Heart right ventricle (tissue), 16 donors: ENCODE measurements around the gene GRK5. TPM values are rescaled to one million over a fixed set of nuclear protein-coding genes. Genes with fewer than 3 reads are reported as not detected.

Source experiments
- ATAC-seq, 8 donors: fragments of 200-7000 bp; cut with Tn5 transposase; one replicate each; pipeline ENCODE4 v1.9.1; 2020; ENCODE audit warnings: mild to moderate bottlenecking in 8 of 8, moderate library complexity in 8 of 8, moderate number of reproducible peaks in 1 of 8
- DNase-seq, 2 donors: peaks; one replicate each; pipeline ENCODE4 v3.0.0-alpha.2; 2020
- H3K27ac ChIP-seq, 10 donors: fragments of 200-600 bp; sonication (generic) in 2 of 10; one replicate each; pipeline versions ENCODE4 v1.5.0 to v1.8.0; 2020 to 2022; ENCODE audit warnings: mild to moderate bottlenecking in 3 of 10
- H3K27me3 ChIP-seq, 7 donors: fragments of 200-600 bp; one replicate each; pipeline ENCODE4 v1.8.0; 2021 to 2022; ENCODE audit warnings: mild to moderate bottlenecking in 2 of 7
- H3K36me3 ChIP-seq, 9 donors: fragments of 200-600 bp; sonication (generic) in 1 of 9; one replicate each; pipeline versions ENCODE4 v1.5.0 to v1.8.0; 2020 to 2022; ENCODE audit warnings: mild to moderate bottlenecking in 2 of 9
- H3K4me1 ChIP-seq, 9 donors: fragments of 200-600 bp; sonication (generic) in 1 of 9; one replicate each; pipeline versions ENCODE4 v1.5.0 to v1.8.0; 2020 to 2022; ENCODE audit warnings: mild to moderate bottlenecking in 4 of 9
- H3K4me3 ChIP-seq, 10 donors: fragments of 200-600 bp; sonication (generic) in 2 of 10; one replicate each; pipeline versions ENCODE4 v1.5.0 to v1.8.0; 2020 to 2022; ENCODE audit warnings: mild to moderate bottlenecking in 7 of 10, moderate library complexity in 2 of 10
- H3K9me3 ChIP-seq, 11 donors: fragments of 200-600 bp in 10 of 11; sonication (generic) in 2 of 11; one replicate each; pipeline versions ENCODE4 v1.5.0 to v1.8.0; 2013 to 2022; ENCODE audit warnings: mild to moderate bottlenecking in 2 of 11, control low read depth in 1 of 11, moderate library complexity in 1 of 11
- WGBS, 2 donors: extraction: QIAGEN DNeasy Blood & Tissue Kit; methylation state at CpG; one replicate each; pipeline ENCODE4 v1.1.7; 2013; ENCODE audit warnings: inconsistent platforms in 1 of 2; 5-methylcytosine and 5-hydroxymethylcytosine counted together
- intact Hi-C, 10 donors: fragments of 100-400 bp; cut with DNase I; formaldehyde crosslinking; loops; one replicate each; pipeline versions ENCODE4 v1.11.1 to v1.14.2; 2022
- polyA plus RNA-seq, 2 donors: library from polyadenylated mRNA; stranded (reverse); fragments of 200-250 nt; gene quantifications; one replicate each; pipeline ENCODE4 v1.2.3, GENCODE V29; 2013
- total RNA-seq, 10 donors: library from RNA; stranded (reverse); fragmentation: NEBNext Ultra II Directional in 3 of 10; extraction: Animal tissue kit (Norgen Biotek cat#: 25700) in 3 of 10; gene quantifications; one replicate each; pipeline versions ENCODE4 v1.2.1 to v1.2.4, GENCODE V29; 2021 to 2023
- TF ChIP-seq, protein P1 (sequence below), 9 donors: fragments of 200-600 bp; sonication (generic) in 2 of 9; IDR thresholded peaks; one replicate each; pipeline versions ENCODE4 v1.5.0 to v1.8.0; 2021 to 2022; ENCODE audit warnings: antibody characterized with exemption in 9 of 9, mild to moderate bottlenecking in 5 of 9, moderate library complexity in 1 of 9
- donor health status: Arrhythmogenic right ventricular cardiomyopathy.
- donor health status: ischemic (EF 13 %, LVEDD 7.1; RV severe dilation, severe dysfunction).
- donor health status: healthy with polysubstance abuse.
- donor health status: DM: no; HTN: yes; CAD: no.
- donor health status: DM: no; HTN: no; CAD: no.
- donor health status: ischemic (EF 25% LVEDD 6.9; RV normal size, moderate dysfunction).
- donor health status: ischemic (EF 25% LVEDD 5.7; RV mildly dilated, moderate dysfunction).
- donor health status: healthy.
- donor health status: DM: yes; HTN: yes; CAD: no.
- donor health status: Ischemic cardiomyopathy.
- donor health status: ischemic (EF 35%, LVEDD 5.7; RV mildly dilated, moderate dysfunction).
- donor health status: nonischemic (EF 11% LVEDD 7.7; RV severe dilation, severe dysfunction).
- donor health status: DM: yes; HTN: yes; CAD: no.
- donor health status: PGD.
- donor health status: ischemic (EF 29% LVEDD 5.4; RV normal size, mild dysfunction).
- donor health status: nonischemic (EF 23%, LVEDD 6.1; RV moderate dilation, normal function).

Gene GRK5
- total and polyA plus RNA-seq, 12 donors = 11.8 to 80.5 (median 26.6) TPM

DNA sequence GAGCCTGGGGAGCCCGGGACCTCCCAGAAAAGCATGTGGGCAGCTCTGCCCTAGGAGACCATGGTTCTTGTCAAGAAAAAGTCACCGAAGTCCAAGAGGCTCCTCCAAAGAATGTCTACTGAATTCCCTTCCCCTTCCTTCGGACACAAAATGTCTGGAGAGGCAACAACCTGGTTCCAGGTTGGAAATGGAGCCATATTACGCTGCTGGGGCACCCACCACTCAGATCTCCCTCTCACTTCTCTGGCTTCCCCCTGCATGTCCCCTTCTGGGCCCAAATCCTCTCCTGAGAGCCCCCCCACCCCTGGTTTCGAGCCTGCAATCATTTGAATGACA is 282.6 kb downstream of the GRK5 start:
- intact Hi-C loops = loop anchor here in 4 of 10 donors (2.0 to 5.0 kb wide), 3 partner anchors 288 to 293 kb away; no protein-coding TSS in a partner anchor
- Histone ChIP-seq H3K4me3 (peak overlapping the region in 7 of 10 donors; percentile 16 to 42 (median 22)), H3K4me1 (peaks cover 5 to 27% (median 11%) of the 10 kb centered on the region in 9 donors), H3K27ac (peak overlapping the region in 1 of 10 donors; percentile 76), H3K27me3 (no peaks in the 10 kb centered on the region), H3K9me3 (no peaks in the 10 kb centered on the region), H3K36me3 (no peaks in the 10 kb centered on the region)
- ATAC-seq (no peak), DNase-seq (no peak)
- WGBS, 2 donors = 58 to 65% methylated on average over 5 of the region's 5 CpGs
- TF ChIP-seq, protein P1, sequence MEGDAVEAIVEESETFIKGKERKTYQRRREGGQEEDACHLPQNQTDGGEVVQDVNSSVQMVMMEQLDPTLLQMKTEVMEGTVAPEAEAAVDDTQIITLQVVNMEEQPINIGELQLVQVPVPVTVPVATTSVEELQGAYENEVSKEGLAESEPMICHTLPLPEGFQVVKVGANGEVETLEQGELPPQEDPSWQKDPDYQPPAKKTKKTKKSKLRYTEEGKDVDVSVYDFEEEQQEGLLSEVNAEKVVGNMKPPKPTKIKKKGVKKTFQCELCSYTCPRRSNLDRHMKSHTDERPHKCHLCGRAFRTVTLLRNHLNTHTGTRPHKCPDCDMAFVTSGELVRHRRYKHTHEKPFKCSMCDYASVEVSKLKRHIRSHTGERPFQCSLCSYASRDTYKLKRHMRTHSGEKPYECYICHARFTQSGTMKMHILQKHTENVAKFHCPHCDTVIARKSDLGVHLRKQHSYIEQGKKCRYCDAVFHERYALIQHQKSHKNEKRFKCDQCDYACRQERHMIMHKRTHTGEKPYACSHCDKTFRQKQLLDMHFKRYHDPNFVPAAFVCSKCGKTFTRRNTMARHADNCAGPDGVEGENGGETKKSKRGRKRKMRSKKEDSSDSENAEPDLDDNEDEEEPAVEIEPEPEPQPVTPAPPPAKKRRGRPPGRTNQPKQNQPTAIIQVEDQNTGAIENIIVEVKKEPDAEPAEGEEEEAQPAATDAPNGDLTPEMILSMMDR (IDR thresholded peaks at IDR 0.05) = peak in 3 of 9 donors; percentile 2 to 33 (median 24)

DNA sequence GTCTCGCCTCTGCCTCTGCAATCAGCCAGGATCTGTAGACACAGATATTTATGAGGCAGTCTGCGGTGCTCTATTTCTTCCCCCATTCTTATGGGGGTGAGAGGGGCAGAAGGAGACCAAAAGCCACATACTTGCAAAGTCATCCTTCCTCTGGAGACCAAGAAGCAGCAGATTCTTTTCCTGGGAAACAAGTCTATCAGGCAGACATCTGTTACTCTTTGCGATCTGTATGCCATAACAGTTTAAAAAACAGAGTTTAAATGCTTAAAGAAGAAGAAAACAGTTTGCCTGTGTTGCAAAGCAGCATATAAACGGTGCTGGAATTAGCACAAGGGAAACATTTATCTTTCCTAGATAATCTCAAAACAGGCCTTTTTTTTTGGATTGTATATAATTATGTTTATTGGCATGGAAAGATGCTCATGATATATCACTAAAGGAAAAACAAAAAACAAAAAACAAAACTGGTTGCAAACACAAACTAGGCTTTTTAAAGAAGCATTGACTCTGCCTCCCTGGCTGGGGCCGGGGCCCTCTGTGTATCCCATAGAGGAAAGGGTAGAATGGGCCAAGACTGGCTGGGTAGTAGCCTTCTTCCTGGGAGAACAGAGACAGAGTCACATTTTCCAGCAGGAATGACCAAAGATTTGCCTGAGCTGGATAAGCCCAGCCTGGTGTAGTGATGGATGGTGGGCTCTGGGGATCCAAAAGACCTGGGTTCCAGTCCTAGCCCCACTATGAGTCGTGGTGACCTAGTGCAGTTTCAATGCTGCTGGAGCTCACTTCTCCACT is 284.8 kb downstream of the GRK5 start:
- no peak for ATAC-seq
- H3K27ac ChIP-seq = peak overlapping the region in 1 of 10 donors; percentile 2
- TF ChIP-seq, protein P1 (IDR thresholded peaks at IDR 0.05) = no peak
- no peaks in the 10 kb centered on the region for H3K27me3 ChIP-seq
- intact Hi-C loops = no loop called here
- no peak overlapping the region for H3K4me3 ChIP-seq
- no peak for DNase-seq
- H3K36me3 ChIP-seq = no peaks in the 10 kb centered on the region
- peaks cover 5 to 29% (median 11%) of the 10 kb centered on the region in 9 donors for H3K4me1 ChIP-seq
- WGBS, 2 donors = 79 to 84% methylated on average over 6 of the region's 6 CpGs
- no peaks in the 10 kb centered on the region for H3K9me3 ChIP-seq

DNA sequence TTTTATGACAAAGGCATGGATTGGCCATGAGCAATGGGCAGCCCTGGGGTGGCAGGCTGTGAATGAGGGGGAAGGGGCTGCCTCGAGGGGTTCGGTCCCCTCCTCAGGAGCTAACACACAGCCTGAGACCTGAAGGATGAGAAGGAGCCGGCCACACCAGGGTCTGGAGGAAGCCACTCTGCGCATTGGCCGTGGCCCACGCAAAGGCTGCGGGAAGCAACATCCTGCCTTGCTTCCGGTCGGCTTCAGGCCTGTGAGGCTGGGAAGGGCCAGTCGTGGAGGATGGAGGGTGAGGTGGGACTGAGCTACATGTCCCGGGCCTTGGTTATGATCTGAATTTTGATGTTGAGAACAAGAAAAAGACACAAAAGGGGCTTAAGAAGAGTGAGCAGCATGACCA is 285.8 kb downstream of the GRK5 start:
- Histone ChIP-seq H3K36me3 (peaks cover 0 to under 1% (median 0%) of the 10 kb centered on the region in 9 donors), H3K4me1 (peaks cover 5 to 29% (median 11%) of the 10 kb centered on the region in 9 donors), H3K27ac (no peak overlapping the region), H3K9me3 (no peaks in the 10 kb centered on the region), H3K27me3 (no peaks in the 10 kb centered on the region), H3K4me3 (no peak overlapping the region)
- intact Hi-C loops = no loop called here
- no peak for DNase-seq
- ATAC-seq = no peak
- TF ChIP-seq, protein P1 (IDR thresholded peaks at IDR 0.05) = no peak
- 61 to 73% methylated on average over 11 of the region's 11 CpGs for WGBS, 2 donors

DNA sequence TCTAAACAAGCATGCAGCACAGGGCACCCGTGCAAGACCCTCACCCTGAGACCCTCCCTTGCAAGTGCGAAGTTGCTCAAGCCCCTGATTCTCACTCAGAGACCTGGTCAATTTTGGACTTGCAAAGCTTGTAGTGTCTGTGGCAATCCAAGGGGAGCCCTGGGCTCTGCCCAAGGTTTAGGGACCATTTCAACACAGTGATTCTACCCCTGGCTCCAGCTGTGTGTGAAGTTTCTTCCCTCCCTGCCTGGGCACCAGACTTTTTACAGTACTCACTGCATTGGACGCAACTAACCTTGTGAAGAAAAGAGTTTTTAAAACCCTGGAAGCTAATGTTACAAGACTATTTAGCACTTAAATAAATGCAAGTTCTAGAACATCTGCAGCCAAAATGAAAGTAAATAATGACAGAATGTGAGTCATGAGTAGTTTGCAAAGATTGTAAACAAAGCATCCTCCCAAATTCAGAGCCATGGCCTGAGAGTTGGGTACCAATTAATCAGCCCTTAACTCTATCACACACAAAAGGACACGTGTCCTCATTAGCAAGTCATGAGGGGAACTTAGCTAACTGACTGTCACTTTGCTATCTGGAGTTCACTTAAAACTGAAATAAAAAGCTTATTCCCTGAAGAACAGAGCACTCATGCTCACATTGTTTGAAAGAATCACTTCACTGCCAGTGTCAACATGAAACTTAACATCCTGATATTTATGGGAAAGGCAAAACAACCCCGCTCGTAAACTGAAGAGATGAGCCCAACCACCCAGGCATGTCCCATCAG is 287.1 kb downstream of the GRK5 start:
- ATAC-seq = no peak
- peak overlapping the region in 3 of 10 donors; percentile 16 to 48 (median 31) for H3K27ac ChIP-seq
- peaks cover 0 to 11% (median 0%) of the 10 kb centered on the region in 9 donors for H3K36me3 ChIP-seq
- H3K27me3 ChIP-seq = no peaks in the 10 kb centered on the region
- no peaks in the 10 kb centered on the region for H3K9me3 ChIP-seq
- 70 to 74% methylated on average over 6 of the region's 6 CpGs for WGBS, 2 donors
- peaks cover 5 to 24% (median 6%) of the 10 kb centered on the region in 9 donors for H3K4me1 ChIP-seq
- no peak overlapping the region for H3K4me3 ChIP-seq
- TF ChIP-seq, protein P1 (IDR thresholded peaks at IDR 0.05) = no peak
- intact Hi-C loops = no loop called here
- DNase-seq = no peak
